Right lobe of liver (tissue), 6 donors: ENCODE results near the gene NUDT1. TPM values are rescaled to one million over a fixed set of nuclear protein-coding genes. Genes with fewer than 3 reads are reported as not detected.

Experiments
- ATAC-seq, 4 donors: fragments of 200-7000 bp; cut with Tn5 transposase; one replicate each; pipeline ENCODE4 v1.9.1; 2020; ENCODE audit warnings: mild to moderate bottlenecking in 4 of 4, moderate library complexity in 4 of 4
- DNase-seq, 3 donors: peaks; one replicate each; pipeline ENCODE4 v3.0.0-alpha.2; 2020
- H3K27ac ChIP-seq, 3 donors: fragments of 200-600 bp; one replicate each; pipeline ENCODE4 v1.8.0; 2022
- H3K27me3 ChIP-seq, 2 donors: fragments of 200-600 bp; one replicate each; pipeline ENCODE4 v1.8.0; 2022
- H3K36me3 ChIP-seq, 4 donors: fragments of 200-600 bp; sonication (generic) in 1 of 4; one replicate each; pipeline versions ENCODE4 v1.5.1 to v1.8.0; 2017 to 2022; ENCODE audit warnings: control low read depth in 1 of 4
- H3K4me1 ChIP-seq, 4 donors: fragments of 200-600 bp; sonication (generic) in 1 of 4; one replicate each; pipeline versions ENCODE4 v1.5.1 to v1.8.0; 2017 to 2022; ENCODE audit warnings: control low read depth in 1 of 4
- H3K4me3 ChIP-seq, 3 donors: fragments of 200-600 bp; one replicate each; pipeline ENCODE4 v1.8.0; 2022
- H3K9me3 ChIP-seq, 4 donors: fragments of 200-600 bp; sonication (generic) in 1 of 4; one replicate each; pipeline versions ENCODE4 v1.5.1 to v1.8.0; 2017 to 2022; ENCODE audit warnings: control low read depth in 1 of 4
- CTCF ChIP-seq, 4 donors: fragments of 200-600 bp in 3 of 4; fragments of 450-650 bp in 1 of 4; IDR thresholded peaks; one replicate each; pipeline versions ENCODE4 v1.5.1 to v1.8.0; 2016 to 2022; ENCODE audit warnings: antibody characterized with exemption in 4 of 4, mild to moderate bottlenecking in 2 of 4
- POLR2A ChIP-seq: fragments of 450-650 bp; IDR thresholded peaks from one replicate; pipeline ENCODE4 v1.6.1; 2017; ENCODE audit warnings: antibody characterized with exemption, mild to moderate bottlenecking
- WGBS: methylation state at CpG from one replicate; pipeline ENCODE4 v1.1.6; 2018; ENCODE audit warnings: low coverage, low lambda C conversion rate; ENCODE audit not compliant: insufficient coverage; ENCODE audit errors: missing lambda C conversion rate; 5-methylcytosine and 5-hydroxymethylcytosine counted together
- intact Hi-C, 2 donors: fragments of 100-400 bp; cut with DNase I; formaldehyde crosslinking; loops; one replicate each; pipeline versions ENCODE4 v1.11.2 to v1.14.1; 2022
- total RNA-seq, 6 experiments: library from RNA; depleted of rRNA in 2 of 6; stranded (reverse); fragments of >200 nt in 2 of 6; fragmentation: NEBNext Ultra II Directional in 3 of 6; extraction: Animal tissue kit (Norgen Biotek cat#: 25700) in 3 of 6; gene quantifications; one replicate each; pipeline versions ENCODE4 v1.1.0 to v1.2.4, GENCODE V29; 2016 to 2023
- donor health status: DM: no; HTN: yes; CAD: no.
- donor health status: DM: no; HTN: no; CAD: no.
- donor health status: DM: no; HTN: no; CAD: no.
- donor health status: DM: no; HTN: yes; CAD: no.
- donor health status: DM: no; HTN: yes; CAD: no.

The NUDT1 gene
- total RNA-seq, 6 experiments from 2014 or later = 1.6 to 4.1 (median 2.3) TPM

GRCh38 chr7:2231992-2232765, 9.8 kb upstream of the NUDT1 start:
- no peak for DNase-seq
- H3K27ac ChIP-seq = peak overlapping the region; percentile 49 to 66 (median 51)
- intact Hi-C loops = no loop called here
- no peaks in the 10 kb centered on the region for H3K27me3 ChIP-seq
- peak overlapping the region; percentile 98 to 99 (median 99) for H3K4me3 ChIP-seq
- peak; percentile 14 to 34 (median 30) for ATAC-seq
- WGBS = under 1% methylated on average over 15 of the region's 46 CpGs
- H3K9me3 ChIP-seq = no peaks in the 10 kb centered on the region
- peaks cover 0 to 26% (median 1%) of the 10 kb centered on the region in 4 donors for H3K36me3 ChIP-seq
- TF ChIP-seq POLR2A = no peak
- no peak for TF ChIP-seq CTCF (IDR thresholded peaks at IDR 0.05)
- peaks cover 0 to 16% (median 0%) of the 10 kb centered on the region in 4 donors for H3K4me1 ChIP-seq

- peak within 1 kb of the TSS; percentile 98 to 99 (median 99) for H3K4me3 ChIP-seq
- WGBS = under 1% methylated on average over 12 of the region's 63 CpGs
- no peaks in the 10 kb centered on the region for H3K27me3 ChIP-seq
- TF ChIP-seq POLR2A (peak; percentile 23), CTCF (IDR thresholded peaks at IDR 0.05) (no peak)
- intact Hi-C loops = no loop called here
- peak within 1 kb of the TSS; percentile 49 to 66 (median 51) for H3K27ac ChIP-seq
- peaks cover 0 to 31% (median 2%) of the 10 kb centered on the region in 4 donors for H3K36me3 ChIP-seq
- H3K4me1 ChIP-seq = peaks cover 0 to 16% (median 0%) of the 10 kb centered on the region in 4 donors
- DNase-seq = peak; percentile 91 to 92 (median 92)
- ATAC-seq = peak; percentile 89 to 95 (median 95)
- H3K9me3 ChIP-seq = no peaks in the 10 kb centered on the region
These were observed 9.1 kb upstream of the NUDT1 start, which contains the start of gene MAD1L1 for GRCh38 chr7:2232766-2233520. Gene MAD1L1, minus strand, starts transcription at chr7:2232945. Its CDS starts 2,812 bp downstream, at chr7:2230133.

- TF ChIP-seq POLR2A (no peak), CTCF (IDR thresholded peaks at IDR 0.05) (no peak)
- no peak overlapping the region for H3K4me3 ChIP-seq
- ATAC-seq (no peak), DNase-seq (no peak)
- H3K27ac ChIP-seq = no peak overlapping the region
- H3K27me3 ChIP-seq = no peaks in the 10 kb centered on the region
- intact Hi-C loops = no loop called here
- H3K9me3 ChIP-seq = no peaks in the 10 kb centered on the region
- 84% methylated on average over 3 of the region's 3 CpGs for WGBS
- peaks cover 0 to 16% (median 0%) of the 10 kb centered on the region in 4 donors for H3K4me1 ChIP-seq
- H3K36me3 ChIP-seq = peaks cover 0 to 38% (median 5%) of the 10 kb centered on the region in 4 donors
These were observed 8.1 kb upstream of the NUDT1 start for GRCh38 chr7:2233926-2234325.

GRCh38 chr7:2237109-2237602, 4.9 kb upstream of the NUDT1 start:
- H3K9me3 ChIP-seq = no peaks in the 10 kb centered on the region
- intact Hi-C loops = no loop called here
- DNase-seq (peak in 1 of 3 donors; percentile 50), ATAC-seq (peak in 3 of 4 donors; percentile 17 to 33 (median 28))
- WGBS = 74% methylated on average over 10 of the region's 12 CpGs
- peaks cover 0 to 35% (median 6%) of the 10 kb centered on the region in 4 donors for H3K36me3 ChIP-seq
- no peaks in the 10 kb centered on the region for H3K27me3 ChIP-seq
- H3K4me1 ChIP-seq = peaks cover 0 to 15% (median 0%) of the 10 kb centered on the region in 4 donors
- peak; percentile 32 for TF ChIP-seq POLR2A
- no peak for TF ChIP-seq CTCF (IDR thresholded peaks at IDR 0.05)
- no peak overlapping the region for H3K4me3 ChIP-seq
- H3K27ac ChIP-seq = peak overlapping the region; percentile 6 to 60 (median 51)
